Ascending aorta (tissue), 2 donors: ENCODE measurements around the gene SPP1. TPM values are rescaled to one million over a fixed set of nuclear protein-coding genes. Genes with fewer than 3 reads are reported as not detected.

Experiments used
- DNase-seq, 2 donors: peaks; one replicate each; pipeline ENCODE4 v3.0.0-alpha.2; 2019; ENCODE audit warnings: low spot score in 2 of 2
- H3K27ac ChIP-seq, 2 donors: fragments of 200-600 bp; sonication (generic); one replicate each; pipeline ENCODE4 v1.5.1; 2016 to 2017; ENCODE audit warnings: mild to moderate bottlenecking in 1 of 2
- H3K27me3 ChIP-seq: fragments of 200-600 bp; sonication (generic); one replicate; pipeline ENCODE4 v1.5.1; 2017
- H3K36me3 ChIP-seq, 2 donors: fragments of 200-600 bp; sonication (generic); one replicate each; pipeline ENCODE4 v1.5.1; 2016
- H3K4me1 ChIP-seq, 2 donors: fragments of 200-600 bp; sonication (generic); one replicate each; pipeline ENCODE4 v1.5.1; 2016 to 2017; ENCODE audit warnings: mild to moderate bottlenecking in 1 of 2
- H3K4me3 ChIP-seq, 2 donors: fragments of 200-600 bp; sonication (generic); one replicate each; pipeline ENCODE4 v1.5.1; 2016 to 2017; ENCODE audit warnings: mild to moderate bottlenecking in 1 of 2
- H3K9me3 ChIP-seq, 2 donors: fragments of 200-600 bp; sonication (generic); one replicate each; pipeline ENCODE4 v1.5.1; 2016
- CTCF ChIP-seq, 3 experiments: fragments of 200-600 bp in 2 of 3; fragments of 450-650 bp in 1 of 3; sonication (generic) in 2 of 3; IDR thresholded peaks; one replicate each; pipeline ENCODE4 v1.5.1; 2016 to 2019; ENCODE audit warnings: antibody characterized with exemption in 3 of 3, mild to moderate bottlenecking in 1 of 3, moderate library complexity in 1 of 3
- intact Hi-C: fragments of 100-400 bp; cut with DNase I; formaldehyde crosslinking; loops from one replicate; pipeline ENCODE4 v1.15.1; 2023
- total RNA-seq: library from RNA; depleted of rRNA; stranded (reverse); fragments of >200 nt; gene quantifications from one replicate; pipeline ENCODE4 v1.1.0, GENCODE V29; 2016

Gene SPP1
- total RNA-seq, 1 donor from 2014 or later: 0.75 TPM

GRCh38 chr4:87941537-87942392 is 33.7 kb upstream of the SPP1 start:
- Histone ChIP-seq H3K27ac (no peak overlapping the region), H3K4me3 (no peak overlapping the region), H3K9me3 (no peaks in the 10 kb centered on the region), H3K4me1 (no peaks in the 10 kb centered on the region), H3K36me3 (no peaks in the 10 kb centered on the region), H3K27me3 (no peaks in the 10 kb centered on the region)
- TF ChIP-seq CTCF (IDR thresholded peaks at IDR 0.05): no peak
- intact Hi-C loops: no loop called here
- DNase-seq: no peak

- no peak overlapping the region for H3K4me3 ChIP-seq
- no peaks in the 10 kb centered on the region for H3K4me1 ChIP-seq
- H3K9me3 ChIP-seq: no peaks in the 10 kb centered on the region
- H3K27ac ChIP-seq: no peak overlapping the region
- no peak for TF ChIP-seq CTCF (IDR thresholded peaks at IDR 0.05)
- intact Hi-C loops: no loop called here
- no peaks in the 10 kb centered on the region for H3K36me3 ChIP-seq
- DNase-seq: no peak
- H3K27me3 ChIP-seq: no peaks in the 10 kb centered on the region
Observed at GRCh38 chr4:87943660-87944149, 31.8 kb upstream of the SPP1 start.

DNA sequence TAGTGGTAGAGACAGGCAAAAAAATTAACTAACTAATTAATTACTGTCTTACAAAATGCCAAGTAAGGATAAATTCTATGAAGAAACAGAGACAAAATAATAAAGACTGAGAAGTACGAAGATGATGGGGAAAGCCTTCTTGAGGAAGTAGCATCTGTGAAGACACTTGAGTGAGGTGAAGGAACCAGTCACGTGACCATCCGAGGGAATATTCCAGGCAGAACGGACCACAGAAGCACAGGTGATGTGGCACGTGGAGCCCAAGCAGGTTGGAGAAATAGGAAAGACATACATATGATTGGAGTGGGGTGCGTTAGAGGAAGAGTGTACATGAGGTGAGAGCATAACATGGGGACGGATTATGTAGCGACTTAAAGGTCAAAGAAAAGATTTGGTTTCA is 30.5 kb upstream of the SPP1 start:
- Histone ChIP-seq H3K27ac (no peak overlapping the region), H3K36me3 (no peaks in the 10 kb centered on the region), H3K4me3 (no peak overlapping the region), H3K4me1 (no peaks in the 10 kb centered on the region), H3K9me3 (no peaks in the 10 kb centered on the region), H3K27me3 (no peaks in the 10 kb centered on the region)
- DNase-seq: no peak
- no peak for TF ChIP-seq CTCF (IDR thresholded peaks at IDR 0.05)
- intact Hi-C loops: no loop called here

DNA sequence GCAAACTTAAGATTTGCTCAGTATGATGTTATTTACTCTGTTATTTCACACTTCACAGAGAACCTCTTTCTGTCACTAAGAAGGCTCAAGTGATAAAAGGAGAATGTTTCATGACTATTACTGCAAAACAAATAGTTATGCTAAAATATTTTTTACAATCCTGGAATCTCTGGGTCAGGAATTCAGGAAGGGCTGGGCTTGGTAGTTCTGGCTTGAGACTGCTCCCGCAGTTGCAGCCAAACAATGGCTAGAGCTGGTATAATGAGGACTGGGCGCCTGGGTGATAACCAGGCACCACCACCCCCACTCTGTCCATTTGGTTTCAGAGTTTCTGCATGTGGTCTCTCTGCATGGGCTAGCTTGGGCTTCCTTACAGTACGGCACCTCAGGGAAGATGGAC is 28.7 kb upstream of the SPP1 start:
- Histone ChIP-seq H3K9me3 (no peaks in the 10 kb centered on the region), H3K27ac (no peak overlapping the region), H3K36me3 (no peaks in the 10 kb centered on the region), H3K27me3 (no peaks in the 10 kb centered on the region), H3K4me1 (no peaks in the 10 kb centered on the region), H3K4me3 (no peak overlapping the region)
- TF ChIP-seq CTCF (IDR thresholded peaks at IDR 0.05): no peak
- DNase-seq: no peak
- intact Hi-C loops: no loop called here

- H3K36me3 ChIP-seq: no peaks in the 10 kb centered on the region
- DNase-seq: no peak
- TF ChIP-seq CTCF (IDR thresholded peaks at IDR 0.05): no peak
Observed at GRCh38 chr4:87947381-87948160, 27.9 kb upstream of the SPP1 start.

More at GRCh38 chr4:87947381-87948160, 27.9 kb upstream of the SPP1 start:
- H3K27ac ChIP-seq: no peak overlapping the region
- H3K9me3 ChIP-seq: no peaks in the 10 kb centered on the region
- H3K27me3 ChIP-seq: no peaks in the 10 kb centered on the region
- intact Hi-C loops: no loop called here
- no peaks in the 10 kb centered on the region for H3K4me1 ChIP-seq
- no peak overlapping the region for H3K4me3 ChIP-seq
